SK-N-MC (cell line): ENCODE data around the gene INTS14.

ENCODE experiments used
- EZH2 ChIP-seq: fragments of 200-600 bp; sonication (generic); IDR thresholded peaks from one replicate; pipeline ENCODE4 v1.6.1; 2017; ENCODE audit warnings: antibody characterized with exemption
- POLR2AphosphoS5 ChIP-seq: IDR thresholded peaks from 2 replicates; pipeline ENCODE4 v1.6.1; 2012; ENCODE audit warnings: mild to moderate bottlenecking, low read depth, low read length, borderline replicate concordance

DNA sequence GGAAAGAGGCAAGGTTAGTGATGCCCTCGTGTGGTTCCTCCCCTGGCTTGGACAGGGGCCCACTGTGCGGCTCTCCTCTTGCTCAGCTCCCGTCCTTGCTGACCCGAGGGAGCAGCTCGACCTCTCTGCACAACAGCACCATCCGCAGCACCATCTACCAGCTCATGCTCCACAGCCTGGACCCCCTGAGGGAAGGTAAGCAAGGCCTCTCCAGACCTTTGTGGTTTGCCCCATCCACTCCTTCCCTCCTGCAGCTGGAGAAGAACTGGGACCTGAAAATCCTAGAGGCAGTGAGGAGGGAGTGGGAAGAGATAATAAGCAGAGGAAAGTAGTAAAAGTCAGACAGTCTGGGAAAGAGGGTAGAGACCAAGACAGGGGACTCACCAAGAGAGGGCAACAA is 28.6 kb upstream of the INTS14 start:
- TF ChIP-seq POLR2AphosphoS5 (no peak), EZH2 (no peak)
